ENCODE measurements around the gene MOB1B. TPM values are rescaled to one million over a fixed set of nuclear protein-coding genes. Genes with fewer than 3 reads are reported as not detected.
"Not testable (repeated sequence)": the region's sequence is repeated elsewhere in the genome, so short reads cannot be mapped to it uniquely, and the experiment has no call there.

Gene MOB1B
- total RNA-seq, 1 donor from 2014 or later = 34.6 TPM

- Histone ChIP-seq H3K27me3 (ENCODE audit: low read depth) (no peaks in the 10 kb centered on the region), H3K9me3 (no peaks in the 10 kb centered on the region), H3K27ac (no peak overlapping the region), H3K4me3 (no peak overlapping the region), H3K4me1 (no peaks in the 10 kb centered on the region), H3K36me3 (no peaks in the 10 kb centered on the region)
- intact Hi-C loops (cut with DNase I) = no loop called here
- TF ChIP-seq CTCF (IDR thresholded peaks at IDR 0.05) = peak; percentile 28
- ATAC-seq = peak in 1 of 2 donors; percentile 73
- no peak for DNase-seq
Measured at GRCh38 chr4:70885174-70885573, 17.0 kb upstream of the MOB1B start.

- no peaks in the 10 kb centered on the region for H3K36me3 ChIP-seq
- no peaks in the 10 kb centered on the region for H3K4me1 ChIP-seq
- H3K9me3 ChIP-seq = no peaks in the 10 kb centered on the region
- H3K27me3 ChIP-seq (ENCODE audit: low read depth) = no peaks in the 10 kb centered on the region
- TF ChIP-seq CTCF (IDR thresholded peaks at IDR 0.05) = no peak
- DNase-seq (peak; percentile 76), ATAC-seq (peak; percentile 48 to 71)
- no peak overlapping the region for H3K27ac ChIP-seq
- intact Hi-C loops (cut with DNase I) = no loop called here
- H3K4me3 ChIP-seq = no peak overlapping the region
Measured at GRCh38 chr4:70892086-70892769, 9.9 kb upstream of the MOB1B start.

- intact Hi-C loops (cut with DNase I) = no loop called here
- Histone ChIP-seq H3K9me3 (no peaks in the 10 kb centered on the region), H3K36me3 (no peaks in the 10 kb centered on the region), H3K27ac (no peak overlapping the region), H3K4me3 (no peak overlapping the region), H3K4me1 (no peaks in the 10 kb centered on the region), H3K27me3 (ENCODE audit: low read depth) (no peaks in the 10 kb centered on the region)
- ATAC-seq (no peak), DNase-seq (no peak)
- no peak for TF ChIP-seq CTCF (IDR thresholded peaks at IDR 0.05)
Measured at GRCh38 chr4:70893790-70894189, 8.4 kb upstream of the MOB1B start.

- Histone ChIP-seq H3K27ac (peak overlapping the region; percentile 14), H3K9me3 (no peaks in the 10 kb centered on the region), H3K27me3 (ENCODE audit: low read depth) (no peaks in the 10 kb centered on the region), H3K36me3 (no peaks in the 10 kb centered on the region), H3K4me1 (no peaks in the 10 kb centered on the region), H3K4me3 (no peak overlapping the region)
- no peak for DNase-seq
- TF ChIP-seq CTCF (IDR thresholded peaks at IDR 0.05) = no peak
- intact Hi-C loops (cut with DNase I) = no loop called here
- peak; percentile 84 for ATAC-seq
Measured at GRCh38 chr4:70895405-70895804, 6.8 kb upstream of the MOB1B start.

DNA sequence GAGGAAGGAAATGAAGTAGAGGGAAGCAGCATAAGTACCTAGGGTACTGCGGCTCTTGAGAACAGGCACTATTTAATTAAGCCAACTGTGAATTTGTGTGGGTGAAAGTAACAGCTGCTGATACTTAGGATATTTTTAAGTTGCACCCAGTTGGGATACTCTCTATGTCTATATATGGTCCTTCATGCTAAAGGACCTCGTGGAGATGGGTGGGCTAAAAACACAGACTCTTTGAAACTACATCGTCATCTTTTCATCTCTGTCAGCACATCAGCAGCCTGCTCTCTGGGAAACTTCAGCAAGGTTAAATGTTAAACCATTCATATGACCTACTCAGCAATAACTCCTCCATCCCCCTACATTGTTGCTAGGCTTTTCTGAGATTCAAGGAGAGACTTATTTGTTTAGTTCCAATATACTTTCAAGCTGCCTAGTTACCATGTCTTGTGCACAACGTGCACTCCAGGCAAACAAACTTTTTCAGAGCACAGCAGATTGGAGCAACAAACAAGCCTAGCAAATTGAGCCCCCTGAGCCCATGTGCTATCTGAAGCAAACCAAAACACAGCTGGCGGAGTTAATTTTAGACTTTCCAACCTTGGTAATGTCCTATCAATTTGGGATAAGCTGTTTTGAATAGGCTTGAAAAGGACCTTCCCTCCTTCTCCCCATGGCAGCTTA lies 6.2 kb upstream of the MOB1B start:
- intact Hi-C loops (cut with DNase I) = no loop called here

GRCh38 chr4:70898581-70898980 lies 3.6 kb upstream of the MOB1B start:
- H3K4me1 ChIP-seq = peaks cover 10% of the 10 kb centered on the region
- H3K4me3 ChIP-seq; H3K36me3 ChIP-seq; H3K9me3 ChIP-seq; intact Hi-C loops (cut with DNase I); H3K27me3 ChIP-seq (ENCODE audit: low read depth); H3K27ac ChIP-seq: not testable (repeated sequence)
- DNase-seq (peak; percentile 63), ATAC-seq (peak in 1 of 2 donors; percentile 6)

More for the DNA sequence above, 6.2 kb upstream of the MOB1B start:
- peak overlapping the region; percentile 14 for H3K27ac ChIP-seq
- H3K4me3 ChIP-seq = no peak overlapping the region
- no peaks in the 10 kb centered on the region for H3K36me3 ChIP-seq
- no peaks in the 10 kb centered on the region for H3K27me3 ChIP-seq (ENCODE audit: low read depth)
- H3K9me3 ChIP-seq = no peaks in the 10 kb centered on the region
- TF ChIP-seq CTCF (IDR thresholded peaks at IDR 0.05) = no peak
- H3K4me1 ChIP-seq = no peaks in the 10 kb centered on the region
- DNase-seq (no peak), ATAC-seq (peak; percentile 63 to 67)

Measured in lower lobe of right lung (tissue), 2 donors.